Left renal cortex interstitium (tissue), 4 donors: Measurements from ENCODE around the gene INHA. TPM values are rescaled to one million over a fixed set of nuclear protein-coding genes. Genes with fewer than 3 reads are reported as not detected.

Experiments used
- DNase-seq, 4 donors: peaks; one replicate each; pipeline ENCODE4 v3.0.0-alpha.2; 2013; ENCODE audit warnings: low read depth in 4 of 4, low spot score in 2 of 4, missing footprints in 1 of 4
- polyA plus RNA-seq, 4 donors: library from polyadenylated mRNA; unstranded; fragments of 120-200 nt; gene quantifications; one replicate each; pipeline ENCODE4 v1.2.1, GENCODE V29; 2013; ENCODE audit not compliant: insufficient read length in 4 of 4

Gene INHA
- polyA plus RNA-seq, 4 donors = 0.46 to 2.4 (median 1.3) TPM

- no peak for DNase-seq
Observed at GRCh38 chr2:219608399-219608964, 36.4 kb downstream of the INHA start.

GRCh38 chr2:219609149-219609750 is 37.1 kb downstream of the INHA start:
- no peak for DNase-seq

GRCh38 chr2:219611306-219611705 is 39.2 kb downstream of the INHA start:
- DNase-seq = no peak

- DNase-seq = no peak
Observed at GRCh38 chr2:219611866-219612576, 39.9 kb downstream of the INHA start.

GRCh38 chr2:219612577-219613286 is 40.6 kb downstream of the INHA start:
- DNase-seq = no peak

GRCh38 chr2:219613461-219614070 is 41.5 kb downstream of the INHA start:
- no peak for DNase-seq

- DNase-seq = no peak
Observed at GRCh38 chr2:219614076-219614860, 42.2 kb downstream of the INHA start.

- no peak for DNase-seq
Observed at GRCh38 chr2:219615036-219615435, 42.9 kb downstream of the INHA start.

GRCh38 chr2:219615894-219616293 is 43.8 kb downstream of the INHA start:
- no peak for DNase-seq

- DNase-seq = no peak
Observed at GRCh38 chr2:219616550-219616949, 44.4 kb downstream of the INHA start.

GRCh38 chr2:219618733-219619122 is 46.6 kb downstream of the INHA start:
- DNase-seq = no peak

- no peak for DNase-seq
Observed at GRCh38 chr2:219619235-219619634, 47.1 kb downstream of the INHA start.

- DNase-seq = no peak
Observed at GRCh38 chr2:219620546-219620945, 48.4 kb downstream of the INHA start.

GRCh38 chr2:219621935-219622334 is 49.8 kb downstream of the INHA start:
- no peak for DNase-seq

- DNase-seq = no peak
Observed at GRCh38 chr2:219622472-219622871, 50.4 kb downstream of the INHA start.

- no peak for DNase-seq
Observed at GRCh38 chr2:219624565-219624964, 52.5 kb downstream of the INHA start.

- no peak for DNase-seq
Observed at GRCh38 chr2:219625179-219625578, 53.1 kb downstream of the INHA start.
